Parathyroid adenoma (tissue), 2 donors: ENCODE results near the gene GABRG3.

Experiments used
- H2AFZ ChIP-seq: fragments of 300-600 bp; sonication (generic); one replicate; pipeline ENCODE4 v1.7.0; 2017; ENCODE audit warnings: antibody characterized with exemption, mild to moderate bottlenecking
- H3K27ac ChIP-seq: fragments of 300-600 bp; sonication (generic); one replicate; pipeline ENCODE4 v1.7.0; 2017
- H3K27me3 ChIP-seq: fragments of 300-600 bp; sonication (generic); one replicate; pipeline ENCODE4 v1.7.0; 2017; ENCODE audit warnings: low read length; ENCODE audit not compliant: control insufficient read depth, insufficient read depth
- H3K36me3 ChIP-seq: fragments of 300-600 bp; sonication (generic); one replicate; pipeline ENCODE4 v1.7.0; 2017; ENCODE audit warnings: low read length; ENCODE audit not compliant: control insufficient read depth, insufficient read depth
- H3K4me1 ChIP-seq: fragments of 300-600 bp; sonication (generic); one replicate; pipeline ENCODE4 v1.7.0; 2017; ENCODE audit warnings: control low read depth
- H3K4me2 ChIP-seq: fragments of 300-600 bp; sonication (generic); one replicate; pipeline ENCODE4 v1.7.0; 2017; ENCODE audit warnings: low read length
- H3K4me3 ChIP-seq: fragments of 300-600 bp; sonication (generic); one replicate; pipeline ENCODE4 v1.7.0; 2017; ENCODE audit warnings: low read depth, low read length
- H3K79me2 ChIP-seq: fragments of 300-600 bp; sonication (generic); one replicate; pipeline ENCODE4 v1.7.0; 2017; ENCODE audit warnings: control low read depth
- H3K9ac ChIP-seq: fragments of 300-600 bp; sonication (generic); one replicate; pipeline ENCODE4 v1.7.0; 2017; ENCODE audit warnings: mild to moderate bottlenecking
- H3K9me3 ChIP-seq: fragments of 300-600 bp; sonication (generic); one replicate; pipeline ENCODE4 v1.7.0; 2017; ENCODE audit warnings: low read length; ENCODE audit not compliant: control insufficient read depth
- CTCF ChIP-seq: fragments of 300-600 bp; sonication (generic); IDR thresholded peaks from one replicate; pipeline ENCODE4 v1.7.0; 2017; ENCODE audit warnings: antibody characterized with exemption, mild to moderate bottlenecking
- donor health status: primary hyperparathyroidism.

GABRG3 gene

GRCh38 chr15:27121672-27122071 lies 150.7 kb downstream of the GABRG3 start:
- H3K79me2 ChIP-seq, result no peaks in the 10 kb centered on the region
- no peak overlapping the region for H3K4me2 ChIP-seq
- no peak overlapping the region for H3K27ac ChIP-seq
- no peaks in the 10 kb centered on the region for H3K9me3 ChIP-seq
- H3K27me3 ChIP-seq, result no peaks in the 10 kb centered on the region
- H3K36me3 ChIP-seq, result no peaks in the 10 kb centered on the region
- no peak overlapping the region for H3K9ac ChIP-seq
- no peak for TF ChIP-seq CTCF
- H3K4me1 ChIP-seq, result no peaks in the 10 kb centered on the region
- no peak overlapping the region for H3K4me3 ChIP-seq
- no peak overlapping the region for H2AFZ ChIP-seq

- Histone ChIP-seq H3K4me2 (no peak overlapping the region), H3K27me3 (no peaks in the 10 kb centered on the region), H3K36me3 (no peaks in the 10 kb centered on the region), H3K9me3 (no peaks in the 10 kb centered on the region), H3K4me3 (no peak overlapping the region), H3K4me1 (no peaks in the 10 kb centered on the region), H2AFZ (no peak overlapping the region), H3K79me2 (no peaks in the 10 kb centered on the region), H3K27ac (no peak overlapping the region), H3K9ac (no peak overlapping the region)
- no peak for TF ChIP-seq CTCF
Measured at GRCh38 chr15:27123291-27123690, 152.3 kb downstream of the GABRG3 start.

GRCh38 chr15:27123808-27124207 lies 152.8 kb downstream of the GABRG3 start:
- H2AFZ ChIP-seq, result no peak overlapping the region
- no peak overlapping the region for H3K27ac ChIP-seq
- no peaks in the 10 kb centered on the region for H3K36me3 ChIP-seq
- H3K9me3 ChIP-seq, result no peaks in the 10 kb centered on the region
- no peaks in the 10 kb centered on the region for H3K79me2 ChIP-seq
- H3K27me3 ChIP-seq, result no peaks in the 10 kb centered on the region
- TF ChIP-seq CTCF, result no peak
- H3K4me3 ChIP-seq, result no peak overlapping the region
- H3K4me2 ChIP-seq, result no peak overlapping the region
- H3K4me1 ChIP-seq, result no peaks in the 10 kb centered on the region
- no peak overlapping the region for H3K9ac ChIP-seq

GRCh38 chr15:27124287-27124871 lies 153.4 kb downstream of the GABRG3 start:
- Histone ChIP-seq H2AFZ (no peak overlapping the region), H3K4me3 (no peak overlapping the region), H3K79me2 (no peaks in the 10 kb centered on the region), H3K4me1 (no peaks in the 10 kb centered on the region), H3K36me3 (no peaks in the 10 kb centered on the region), H3K27ac (no peak overlapping the region), H3K27me3 (no peaks in the 10 kb centered on the region), H3K9ac (no peak overlapping the region), H3K9me3 (no peaks in the 10 kb centered on the region), H3K4me2 (no peak overlapping the region)
- no peak for TF ChIP-seq CTCF

GRCh38 chr15:27125185-27125584 lies 154.2 kb downstream of the GABRG3 start:
- TF ChIP-seq CTCF, result no peak
- H3K4me3 ChIP-seq, result no peak overlapping the region
- no peaks in the 10 kb centered on the region for H3K79me2 ChIP-seq
- H3K4me2 ChIP-seq, result no peak overlapping the region
- H3K9ac ChIP-seq, result no peak overlapping the region
- no peaks in the 10 kb centered on the region for H3K27me3 ChIP-seq
- H3K9me3 ChIP-seq, result no peaks in the 10 kb centered on the region
- H2AFZ ChIP-seq, result no peak overlapping the region
- H3K36me3 ChIP-seq, result no peaks in the 10 kb centered on the region
- H3K27ac ChIP-seq, result no peak overlapping the region
- no peaks in the 10 kb centered on the region for H3K4me1 ChIP-seq
